Suppressor macrophage treated with lipopolysaccharide for 1 hour (primary cell): ENCODE results near the gene MAPK7.

Source experiments
- DNase-seq, 3 donors: peaks; one replicate each; pipeline ENCODE4 v3.0.0-alpha.2; 2020 to 2022

The MAPK7 gene

GRCh38 chr17:19378416-19379360, at the start of gene MAPK7:
Gene MAPK7 (plus strand): TSS chr17:19378498. CDS start chr17:19378901, 403 bp downstream.
- DNase-seq: peak in 2 of 3 donors; percentile 28 to 49

- no peak for DNase-seq
These were observed 49.2 kb upstream of the MAPK7 start for GRCh38 chr17:19329136-19329535.

GRCh38 chr17:19329839-19330238, 48.5 kb upstream of the MAPK7 start:
- no peak for DNase-seq

- DNase-seq: no peak
These were observed 48.0 kb upstream of the MAPK7 start for GRCh38 chr17:19330271-19330670.

GRCh38 chr17:19331134-19331533, 47.2 kb upstream of the MAPK7 start:
- DNase-seq: no peak

- no peak for DNase-seq
These were observed 46.6 kb upstream of the MAPK7 start for GRCh38 chr17:19331543-19332245.

- DNase-seq: peak in 1 of 3 donors; percentile 17
These were observed 45.7 kb upstream of the MAPK7 start for GRCh38 chr17:19332371-19333131.

GRCh38 chr17:19333132-19333440, 45.2 kb upstream of the MAPK7 start:
- no peak for DNase-seq

- no peak for DNase-seq
These were observed 44.5 kb upstream of the MAPK7 start for GRCh38 chr17:19333736-19334290.

GRCh38 chr17:19334331-19334730, 44.0 kb upstream of the MAPK7 start:
- no peak for DNase-seq

- DNase-seq: no peak
These were observed 42.2 kb upstream of the MAPK7 start for GRCh38 chr17:19335951-19336631.

- DNase-seq: no peak
These were observed 41.2 kb upstream of the MAPK7 start for GRCh38 chr17:19336938-19337711.

GRCh38 chr17:19337712-19338023, 40.6 kb upstream of the MAPK7 start:
- DNase-seq: no peak

- DNase-seq: peak; percentile 80 to 90 (median 83)
These were observed 40.0 kb upstream of the MAPK7 start for GRCh38 chr17:19338031-19338990.

- no peak for DNase-seq
These were observed 38.9 kb upstream of the MAPK7 start for GRCh38 chr17:19339341-19339815.

- no peak for DNase-seq
These were observed 37.1 kb upstream of the MAPK7 start for GRCh38 chr17:19341211-19341631.

- DNase-seq: no peak
These were observed 36.4 kb upstream of the MAPK7 start for GRCh38 chr17:19341641-19342610.

GRCh38 chr17:19342611-19343255, 35.6 kb upstream of the MAPK7 start:
- no peak for DNase-seq

- DNase-seq: no peak
These were observed 35.1 kb upstream of the MAPK7 start for GRCh38 chr17:19343256-19343630.
